ENCODE data around the gene EHF. TPM values are rescaled to one million over a fixed set of nuclear protein-coding genes. Genes with fewer than 3 reads are reported as not detected.
A peak's percentile ranks its signal among the peaks of the same experiment; 100 is the strongest.

EHF gene
- total RNA-seq = 10 to 100 TPM; 41.1 to 53.1 TPM
- 10 to 100 TPM in 5 of 6 donors, 1 to 10 TPM in 1; 9.9 to 16.0 (median 12.3) TPM for polyA plus RNA-seq (ENCODE audit: insufficient read length in 6 of 6)
- long read RNA-seq, donor 1, partial matches to known transcripts = 0 of 1 reads
- long read RNA-seq, donor 1, other reads (novel, unspliced or antisense) = 0 of 1 reads
- long read RNA-seq, donor 2 = 0 reads
- long read RNA-seq, donor 3, partial matches to known transcripts = 0 of 1 reads
- long read RNA-seq, donor 3, other reads (novel, unspliced or antisense) = 0 of 1 reads
- long read RNA-seq, donor 4, partial matches to known transcripts = 2 of 8 reads
- long read RNA-seq, donor 4, other reads (novel, unspliced or antisense) = 3 of 8 reads
- long read RNA-seq, donor 5 = 0 reads
- long read RNA-seq, donor 6 = 0 reads
- long read RNA-seq, donor 7 = 0 reads
- long read RNA-seq, donor 8 = 0 reads
- long read RNA-seq, donor 9 = 0 reads
- long read RNA-seq, donor 10, transcript EHF-201 (9 exons, 3,150 nt) = major isoform, 6 of 17 reads
- long read RNA-seq, donor 10, partial matches to known transcripts = 7 of 17 reads
- long read RNA-seq, donor 10, other reads (novel, unspliced or antisense) = 1 of 17 reads
- long read RNA-seq, donor 11 = 0 reads
- long read RNA-seq, donor 12, partial matches to known transcripts = 0 of 1 reads
- long read RNA-seq, donor 12, other reads (novel, unspliced or antisense) = 0 of 1 reads

GRCh38 chr11:34620820-34621792 lies at the start of gene EHF:
Gene EHF, plus strand, starts transcription at chr11:34621093. Its CDS starts 21,538 bp downstream, at chr11:34642631.
- ATAC-seq = peak; percentile 73
- Histone ChIP-seq H3K4me1 (no peaks in the 10 kb centered on the region), H3K36me3 (no peaks in the 10 kb centered on the region), H3K4me3 (peak within 1 kb of the TSS; percentile 15 to 34), H3K9me3 (no peaks in the 10 kb centered on the region), H3K27me3 (no peaks in the 10 kb centered on the region), H3K27ac (peak within 1 kb of the TSS; percentile 57 to 70)
- intact Hi-C loops (cut with DNase I) = no loop called here
- DNase-seq = peak in 1 of 4 donors; percentile 55
- TF ChIP-seq, protein P1, sequence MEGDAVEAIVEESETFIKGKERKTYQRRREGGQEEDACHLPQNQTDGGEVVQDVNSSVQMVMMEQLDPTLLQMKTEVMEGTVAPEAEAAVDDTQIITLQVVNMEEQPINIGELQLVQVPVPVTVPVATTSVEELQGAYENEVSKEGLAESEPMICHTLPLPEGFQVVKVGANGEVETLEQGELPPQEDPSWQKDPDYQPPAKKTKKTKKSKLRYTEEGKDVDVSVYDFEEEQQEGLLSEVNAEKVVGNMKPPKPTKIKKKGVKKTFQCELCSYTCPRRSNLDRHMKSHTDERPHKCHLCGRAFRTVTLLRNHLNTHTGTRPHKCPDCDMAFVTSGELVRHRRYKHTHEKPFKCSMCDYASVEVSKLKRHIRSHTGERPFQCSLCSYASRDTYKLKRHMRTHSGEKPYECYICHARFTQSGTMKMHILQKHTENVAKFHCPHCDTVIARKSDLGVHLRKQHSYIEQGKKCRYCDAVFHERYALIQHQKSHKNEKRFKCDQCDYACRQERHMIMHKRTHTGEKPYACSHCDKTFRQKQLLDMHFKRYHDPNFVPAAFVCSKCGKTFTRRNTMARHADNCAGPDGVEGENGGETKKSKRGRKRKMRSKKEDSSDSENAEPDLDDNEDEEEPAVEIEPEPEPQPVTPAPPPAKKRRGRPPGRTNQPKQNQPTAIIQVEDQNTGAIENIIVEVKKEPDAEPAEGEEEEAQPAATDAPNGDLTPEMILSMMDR (IDR thresholded peaks at IDR 0.05) = no peak

GRCh38 chr11:34573537-34573936 lies 47.4 kb upstream of the EHF start:
- no peak overlapping the region for H3K27ac ChIP-seq
- peaks cover 0 to 7% of the 10 kb centered on the region in 2 donors for H3K27me3 ChIP-seq
- TF ChIP-seq, protein P1 (IDR thresholded peaks at IDR 0.05) = no peak
- H3K9me3 ChIP-seq = no peaks in the 10 kb centered on the region
- intact Hi-C loops (cut with DNase I) = no loop called here
- DNase-seq (no peak), ATAC-seq (no peak)
- no peak overlapping the region for H3K4me3 ChIP-seq
- H3K36me3 ChIP-seq = no peaks in the 10 kb centered on the region
- no peaks in the 10 kb centered on the region for H3K4me1 ChIP-seq

DNA sequence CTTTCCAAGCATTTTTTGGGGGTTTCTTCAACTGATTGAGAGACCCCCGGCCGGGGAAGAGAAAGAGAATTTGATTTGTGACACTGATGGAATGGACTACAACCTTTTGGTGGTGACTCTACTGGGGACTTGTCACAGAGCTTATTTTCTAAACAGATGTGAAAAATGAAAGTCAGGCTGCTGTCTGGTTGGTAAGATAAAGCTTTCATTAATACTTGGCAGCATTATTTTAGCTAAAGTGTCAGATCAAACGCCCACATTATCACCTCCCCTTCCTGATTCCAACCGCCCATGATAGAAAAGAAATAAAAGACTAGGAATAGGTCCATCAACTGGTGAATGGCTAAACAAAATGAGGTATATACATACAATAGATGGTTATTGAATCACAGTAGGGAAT lies 45.6 kb upstream of the EHF start:
- no peaks in the 10 kb centered on the region for H3K4me1 ChIP-seq
- ATAC-seq (no peak), DNase-seq (no peak)
- H3K4me3 ChIP-seq = no peak overlapping the region
- H3K36me3 ChIP-seq = no peaks in the 10 kb centered on the region
- H3K9me3 ChIP-seq = no peaks in the 10 kb centered on the region
- H3K27ac ChIP-seq = no peak overlapping the region
- intact Hi-C loops (cut with DNase I) = no loop called here
- peaks cover 0 to 17% of the 10 kb centered on the region in 2 donors for H3K27me3 ChIP-seq
- TF ChIP-seq, protein P1 (IDR thresholded peaks at IDR 0.05) = no peak

DNA sequence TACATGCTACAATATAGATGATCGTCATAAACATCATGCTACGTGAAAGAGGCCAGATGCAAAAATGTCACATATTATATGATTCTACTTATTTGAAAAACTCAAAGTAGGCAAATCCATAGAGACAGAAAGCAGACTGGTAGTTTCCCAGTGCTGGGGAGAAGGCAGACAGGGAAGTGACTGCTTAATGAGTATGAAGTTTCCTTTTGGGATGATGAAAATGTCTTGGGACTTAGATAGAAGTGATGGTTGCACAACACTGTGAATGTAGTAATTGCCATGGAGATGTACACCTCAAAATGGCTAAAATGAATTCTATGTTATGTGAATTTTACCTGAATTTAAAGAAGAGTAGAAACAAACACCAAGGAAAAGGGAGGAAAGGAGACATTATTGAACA lies 45.2 kb upstream of the EHF start:
- Histone ChIP-seq H3K27ac (no peak overlapping the region), H3K4me1 (no peaks in the 10 kb centered on the region), H3K4me3 (no peak overlapping the region), H3K9me3 (no peaks in the 10 kb centered on the region), H3K27me3 (peaks cover 0 to 17% of the 10 kb centered on the region in 2 donors), H3K36me3 (no peaks in the 10 kb centered on the region)
- intact Hi-C loops (cut with DNase I) = no loop called here
- TF ChIP-seq, protein P1 (IDR thresholded peaks at IDR 0.05) = no peak
- no peak for ATAC-seq
- no peak for DNase-seq

Measured in left lung (tissue), 14 donors.